ENCODE measurements around the gene PDE3B. TPM values are rescaled to one million over a fixed set of nuclear protein-coding genes. Genes with fewer than 3 reads are reported as not detected.

The PDE3B gene
- total RNA-seq, 1 experiment from 2014 or later: 6.7 TPM

DNA sequence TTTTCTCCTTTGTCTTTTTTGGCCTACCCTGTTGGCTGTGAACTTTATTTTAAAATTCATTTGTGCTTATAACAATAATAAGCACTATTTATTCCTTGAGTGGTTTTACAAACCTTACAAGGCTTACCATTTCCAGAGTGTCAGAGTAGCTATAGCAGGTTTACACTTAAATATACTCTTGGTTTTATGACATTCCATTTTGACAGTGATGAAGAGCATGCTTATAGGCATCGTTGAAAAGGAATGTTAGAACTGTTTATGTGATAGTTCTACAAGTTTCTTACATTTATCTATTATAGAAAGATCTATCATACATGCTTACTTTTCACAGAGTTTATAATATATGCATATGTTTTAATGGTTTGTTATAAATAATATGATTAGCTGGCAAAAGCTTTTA lies 84.1 kb downstream of the PDE3B start:
- Histone ChIP-seq H3K79me2 (ENCODE audit: insufficient read depth, low read length) (no peaks in the 10 kb centered on the region), H2AFZ (ENCODE audit: low read depth, low read length, poor library complexity, severe bottlenecking) (no peak overlapping the region), H3K4me2 (ENCODE audit: low read length) (no peak overlapping the region), H3K27me3 (ENCODE audit: insufficient read depth, low read length) (no peaks in the 10 kb centered on the region), H4K20me1 (ENCODE audit: insufficient read depth) (no peaks in the 10 kb centered on the region; the same call in 1 of the 2 replicates), H3K27ac (ENCODE audit: low read depth, low read length) (no peak overlapping the region), H3K9me2 (ENCODE audit: insufficient read depth) (no peaks in the 10 kb centered on the region), H3K4me1 (ENCODE audit: control insufficient read depth in 1 of 2, insufficient read depth in 2 of 2, low read length in 2 of 2) (no peaks in the 10 kb centered on the region), H3K4me3 (replicated peaks in 1 of 2; ENCODE audit: low read depth in 1 of 2, low read length in 2 of 2) (no peak overlapping the region), H3K9ac (ENCODE audit: low read length) (no peak overlapping the region), H3K36me3 (ENCODE audit: control insufficient read depth in 1 of 2, insufficient read depth in 2 of 2, low read length in 2 of 2) (no peaks in the 10 kb centered on the region), H3K9me3 (ENCODE audit: control insufficient read depth in 1 of 2, insufficient read depth in 1 of 2, low read depth in 1 of 2, low read length in 2 of 2) (no peaks in the 10 kb centered on the region)
- no peak for ATAC-seq
- intact Hi-C loops (cut with micrococcal nuclease): no loop called here
- ChIA-PET RAD21 (ENCODE audit: low non-redundant PET in 1 of 2, low total read pairs in 2 of 2, uncharacterized antibody in 2 of 2, unreplicated experiment in 2 of 2) (no interaction called here), POLR2A (no interaction called here), CTCF (no interaction called here)
- TF ChIP-seq POLR2AphosphoS5 (IDR thresholded peaks at IDR 0.05; ENCODE audit: low read depth, low read length) (no peak), EZH2phosphoT487 (IDR thresholded peaks at IDR 0.05; ENCODE audit: borderline replicate concordance) (no peak), EZH2 (IDR thresholded peaks at IDR 0.05) (no peak), ZNF274 (IDR thresholded peaks at IDR 0.05; ENCODE audit: low read depth, low read length) (no peak), EGR1 (IDR thresholded peaks at IDR 0.05; ENCODE audit: low read depth) (no peak), ELF1 (IDR thresholded peaks at IDR 0.05; ENCODE audit: borderline replicate concordance, low read depth) (no peak), YY1 (IDR thresholded peaks at IDR 0.05; ENCODE audit: extremely low read depth, insufficient replicate concordance, low read depth, low read length) (no peak), FOSL1 (IDR thresholded peaks at IDR 0.05; ENCODE audit: low read depth) (no peak), CEBPB (IDR thresholded peaks at IDR 0.05; ENCODE audit: low read depth) (no peak), TCF7L2 (IDR thresholded peaks at IDR 0.05; ENCODE audit: borderline replicate concordance, extremely low read depth, insufficient read depth, insufficient read length) (no peak), SRF (IDR thresholded peaks at IDR 0.05; ENCODE audit: low read depth) (no peak), CBX3 (IDR thresholded peaks at IDR 0.05; ENCODE audit: low read depth) (no peak), RAD21 (IDR thresholded peaks at IDR 0.05; ENCODE audit: low read depth) (no peak)
- TF ChIP-seq, protein P1, sequence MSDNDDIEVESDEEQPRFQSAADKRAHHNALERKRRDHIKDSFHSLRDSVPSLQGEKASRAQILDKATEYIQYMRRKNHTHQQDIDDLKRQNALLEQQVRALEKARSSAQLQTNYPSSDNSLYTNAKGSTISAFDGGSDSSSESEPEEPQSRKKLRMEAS (IDR thresholded peaks at IDR 0.05): no peak
- TF ChIP-seq, protein P2, sequence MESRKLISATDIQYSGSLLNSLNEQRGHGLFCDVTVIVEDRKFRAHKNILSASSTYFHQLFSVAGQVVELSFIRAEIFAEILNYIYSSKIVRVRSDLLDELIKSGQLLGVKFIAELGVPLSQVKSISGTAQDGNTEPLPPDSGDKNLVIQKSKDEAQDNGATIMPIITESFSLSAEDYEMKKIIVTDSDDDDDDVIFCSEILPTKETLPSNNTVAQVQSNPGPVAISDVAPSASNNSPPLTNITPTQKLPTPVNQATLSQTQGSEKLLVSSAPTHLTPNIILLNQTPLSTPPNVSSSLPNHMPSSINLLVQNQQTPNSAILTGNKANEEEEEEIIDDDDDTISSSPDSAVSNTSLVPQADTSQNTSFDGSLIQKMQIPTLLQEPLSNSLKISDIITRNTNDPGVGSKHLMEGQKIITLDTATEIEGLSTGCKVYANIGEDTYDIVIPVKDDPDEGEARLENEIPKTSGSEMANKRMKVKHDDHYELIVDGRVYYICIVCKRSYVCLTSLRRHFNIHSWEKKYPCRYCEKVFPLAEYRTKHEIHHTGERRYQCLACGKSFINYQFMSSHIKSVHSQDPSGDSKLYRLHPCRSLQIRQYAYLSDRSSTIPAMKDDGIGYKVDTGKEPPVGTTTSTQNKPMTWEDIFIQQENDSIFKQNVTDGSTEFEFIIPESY (IDR thresholded peaks at IDR 0.05; ENCODE audit: extremely low read depth, insufficient replicate concordance, low read length): no peak
- TF ChIP-seq, protein P3, sequence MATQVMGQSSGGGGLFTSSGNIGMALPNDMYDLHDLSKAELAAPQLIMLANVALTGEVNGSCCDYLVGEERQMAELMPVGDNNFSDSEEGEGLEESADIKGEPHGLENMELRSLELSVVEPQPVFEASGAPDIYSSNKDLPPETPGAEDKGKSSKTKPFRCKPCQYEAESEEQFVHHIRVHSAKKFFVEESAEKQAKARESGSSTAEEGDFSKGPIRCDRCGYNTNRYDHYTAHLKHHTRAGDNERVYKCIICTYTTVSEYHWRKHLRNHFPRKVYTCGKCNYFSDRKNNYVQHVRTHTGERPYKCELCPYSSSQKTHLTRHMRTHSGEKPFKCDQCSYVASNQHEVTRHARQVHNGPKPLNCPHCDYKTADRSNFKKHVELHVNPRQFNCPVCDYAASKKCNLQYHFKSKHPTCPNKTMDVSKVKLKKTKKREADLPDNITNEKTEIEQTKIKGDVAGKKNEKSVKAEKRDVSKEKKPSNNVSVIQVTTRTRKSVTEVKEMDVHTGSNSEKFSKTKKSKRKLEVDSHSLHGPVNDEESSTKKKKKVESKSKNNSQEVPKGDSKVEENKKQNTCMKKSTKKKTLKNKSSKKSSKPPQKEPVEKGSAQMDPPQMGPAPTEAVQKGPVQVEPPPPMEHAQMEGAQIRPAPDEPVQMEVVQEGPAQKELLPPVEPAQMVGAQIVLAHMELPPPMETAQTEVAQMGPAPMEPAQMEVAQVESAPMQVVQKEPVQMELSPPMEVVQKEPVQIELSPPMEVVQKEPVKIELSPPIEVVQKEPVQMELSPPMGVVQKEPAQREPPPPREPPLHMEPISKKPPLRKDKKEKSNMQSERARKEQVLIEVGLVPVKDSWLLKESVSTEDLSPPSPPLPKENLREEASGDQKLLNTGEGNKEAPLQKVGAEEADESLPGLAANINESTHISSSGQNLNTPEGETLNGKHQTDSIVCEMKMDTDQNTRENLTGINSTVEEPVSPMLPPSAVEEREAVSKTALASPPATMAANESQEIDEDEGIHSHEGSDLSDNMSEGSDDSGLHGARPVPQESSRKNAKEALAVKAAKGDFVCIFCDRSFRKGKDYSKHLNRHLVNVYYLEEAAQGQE (IDR thresholded peaks at IDR 0.05; ENCODE audit: low read depth): no peak
- TF ChIP-seq, protein P4, sequence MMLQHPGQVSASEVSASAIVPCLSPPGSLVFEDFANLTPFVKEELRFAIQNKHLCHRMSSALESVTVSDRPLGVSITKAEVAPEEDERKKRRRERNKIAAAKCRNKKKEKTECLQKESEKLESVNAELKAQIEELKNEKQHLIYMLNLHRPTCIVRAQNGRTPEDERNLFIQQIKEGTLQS (IDR thresholded peaks at IDR 0.05): no peak
- TF ChIP-seq, protein P5, sequence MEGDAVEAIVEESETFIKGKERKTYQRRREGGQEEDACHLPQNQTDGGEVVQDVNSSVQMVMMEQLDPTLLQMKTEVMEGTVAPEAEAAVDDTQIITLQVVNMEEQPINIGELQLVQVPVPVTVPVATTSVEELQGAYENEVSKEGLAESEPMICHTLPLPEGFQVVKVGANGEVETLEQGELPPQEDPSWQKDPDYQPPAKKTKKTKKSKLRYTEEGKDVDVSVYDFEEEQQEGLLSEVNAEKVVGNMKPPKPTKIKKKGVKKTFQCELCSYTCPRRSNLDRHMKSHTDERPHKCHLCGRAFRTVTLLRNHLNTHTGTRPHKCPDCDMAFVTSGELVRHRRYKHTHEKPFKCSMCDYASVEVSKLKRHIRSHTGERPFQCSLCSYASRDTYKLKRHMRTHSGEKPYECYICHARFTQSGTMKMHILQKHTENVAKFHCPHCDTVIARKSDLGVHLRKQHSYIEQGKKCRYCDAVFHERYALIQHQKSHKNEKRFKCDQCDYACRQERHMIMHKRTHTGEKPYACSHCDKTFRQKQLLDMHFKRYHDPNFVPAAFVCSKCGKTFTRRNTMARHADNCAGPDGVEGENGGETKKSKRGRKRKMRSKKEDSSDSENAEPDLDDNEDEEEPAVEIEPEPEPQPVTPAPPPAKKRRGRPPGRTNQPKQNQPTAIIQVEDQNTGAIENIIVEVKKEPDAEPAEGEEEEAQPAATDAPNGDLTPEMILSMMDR (IDR thresholded peaks at IDR 0.05 in 2 of 3, conservative IDR thresholded peaks at IDR 0.05 in 1 of 3; ENCODE audit: borderline replicate concordance in 1 of 3, insufficient read depth in 1 of 3, low read depth in 2 of 3, low read length in 2 of 3): no peak
- BruUV-seq (replicated peaks): no TSS peak
- DNase-seq (ENCODE audit: low read depth, low spot score): no peak
